ENCODE results near the gene CHD1.
"Not testable (repeated sequence)": the region's sequence is repeated elsewhere in the genome, so short reads cannot be mapped to it uniquely, and the experiment has no call there.

Gene CHD1

DNA sequence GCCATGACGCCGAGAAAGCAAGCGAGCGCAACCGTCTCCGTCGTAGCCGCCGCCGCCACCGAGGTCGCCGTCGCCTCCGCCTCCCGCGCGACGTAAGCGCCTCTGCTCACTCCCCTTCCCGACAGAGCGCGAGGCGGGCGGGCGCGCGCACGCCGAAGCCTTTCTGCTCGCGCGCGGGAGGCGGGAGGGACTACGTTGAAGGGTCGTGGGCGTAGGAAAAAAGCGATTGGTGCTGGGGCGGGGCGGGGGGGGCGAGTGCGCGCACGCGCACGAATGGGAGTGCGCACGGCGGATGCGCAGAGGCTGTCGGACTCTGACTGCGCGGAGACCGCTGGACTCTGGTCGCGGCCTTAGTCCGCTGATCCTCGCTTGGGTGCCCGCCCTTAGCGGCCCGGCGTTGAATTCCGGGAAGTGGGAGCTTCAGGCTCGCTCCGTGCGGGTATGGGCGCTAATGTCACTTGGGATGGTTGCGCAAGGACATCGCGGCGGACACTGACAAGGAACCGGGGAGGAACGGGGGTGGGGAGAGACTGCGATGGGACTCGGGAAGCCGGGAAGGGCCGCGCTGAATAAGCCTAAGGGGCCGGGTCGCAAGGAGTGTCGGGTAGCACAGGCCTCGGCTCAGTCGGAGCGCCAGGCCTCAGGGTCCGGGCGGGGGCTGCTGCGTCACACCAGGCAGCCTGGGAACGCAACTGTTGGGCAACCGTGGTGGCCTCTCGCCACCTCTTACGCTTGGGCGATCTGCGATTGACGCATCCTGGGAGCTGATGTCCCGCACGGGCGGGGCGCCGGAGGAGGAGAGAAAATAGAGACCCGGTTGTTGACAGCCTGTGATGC lies at the start of gene CHD1:
Gene CHD1 (minus strand): TSS at position 135 of the 837 bp plus-strand sequence. CDS start 2,621 bp downstream, outside the sequence.
- DNase-seq: peak; percentile 89 to 95

DNA sequence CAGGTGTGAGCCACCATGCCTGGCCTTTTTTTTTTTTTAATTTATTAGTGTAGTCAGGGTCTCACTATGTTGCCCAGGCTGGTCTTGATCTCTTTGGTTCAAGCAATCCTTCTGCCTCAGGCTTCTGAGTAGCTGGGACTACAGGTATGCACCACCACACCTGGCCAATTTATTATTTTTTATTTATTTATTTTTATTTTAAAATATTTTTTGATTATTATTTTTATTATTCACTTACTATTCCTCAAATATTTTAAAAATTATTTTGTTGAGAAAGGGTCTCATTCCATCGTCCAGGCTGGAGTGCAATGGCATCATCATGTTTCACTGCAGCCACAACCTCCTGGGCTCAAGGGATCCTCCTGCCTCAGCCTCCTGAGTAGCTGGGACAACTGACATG lies 49.7 kb upstream of the CHD1 start:
- DNase-seq: no peak

DNA sequence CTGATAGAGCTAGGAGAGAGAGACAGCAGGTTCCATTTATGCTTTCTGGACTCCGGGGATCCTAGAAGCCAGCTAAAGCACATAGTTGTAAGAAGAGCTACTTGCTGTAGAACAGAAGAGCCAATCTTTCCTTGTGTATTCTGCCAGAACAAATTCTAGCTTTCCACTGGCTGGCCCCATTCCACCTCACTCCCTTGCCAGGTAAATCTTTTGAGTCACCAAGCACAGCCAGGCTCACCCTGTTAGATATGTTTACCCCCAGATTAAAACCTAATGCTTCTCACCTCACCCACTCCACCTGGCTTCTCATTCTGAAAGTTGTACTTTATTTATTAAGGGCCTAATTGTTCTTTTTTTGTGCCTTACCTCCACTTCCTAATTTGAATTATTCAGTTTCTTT lies 48.9 kb upstream of the CHD1 start:
- peak in 1 of 2 experiments; percentile 3 for DNase-seq

DNA sequence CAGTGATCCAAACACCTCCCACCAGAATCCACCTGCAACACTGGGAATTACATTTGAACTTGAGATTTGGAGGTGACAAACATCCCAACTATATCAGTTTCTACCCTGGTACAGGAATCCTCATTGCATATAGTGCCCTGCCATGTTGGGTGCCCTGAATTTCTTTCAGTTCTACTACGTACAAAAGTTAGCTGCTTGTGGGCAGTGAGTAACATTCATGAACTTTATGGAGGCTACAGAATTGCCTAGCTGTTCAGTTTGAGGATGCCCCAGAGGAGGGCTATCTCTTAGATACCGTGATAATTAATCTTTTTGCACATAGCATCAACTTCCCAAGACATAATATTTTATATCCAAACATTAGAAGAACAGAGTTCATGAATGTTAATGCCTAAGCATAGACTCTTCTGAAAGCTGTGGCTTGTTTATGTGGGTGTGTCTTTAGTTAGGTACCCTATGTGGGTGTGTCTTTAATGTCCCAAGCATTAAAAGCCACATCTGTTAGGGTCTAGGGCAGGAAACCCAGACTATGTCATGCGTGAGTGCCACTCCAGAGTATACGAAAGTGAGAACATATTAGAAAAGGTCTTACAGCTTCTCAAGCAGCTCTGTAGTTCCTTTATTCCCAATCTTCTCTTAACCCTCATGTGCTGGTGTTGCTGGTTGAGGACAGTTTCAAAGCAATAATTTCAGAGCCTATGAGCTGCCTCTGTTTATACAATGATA lies 47.0 kb upstream of the CHD1 start:
- no peak for DNase-seq

- DNase-seq: no peak
Observed at GRCh38 chr5:98975223-98975622, 46.4 kb upstream of the CHD1 start.

GRCh38 chr5:98969400-98969799 lies 40.6 kb upstream of the CHD1 start:
- no peak for DNase-seq

DNA sequence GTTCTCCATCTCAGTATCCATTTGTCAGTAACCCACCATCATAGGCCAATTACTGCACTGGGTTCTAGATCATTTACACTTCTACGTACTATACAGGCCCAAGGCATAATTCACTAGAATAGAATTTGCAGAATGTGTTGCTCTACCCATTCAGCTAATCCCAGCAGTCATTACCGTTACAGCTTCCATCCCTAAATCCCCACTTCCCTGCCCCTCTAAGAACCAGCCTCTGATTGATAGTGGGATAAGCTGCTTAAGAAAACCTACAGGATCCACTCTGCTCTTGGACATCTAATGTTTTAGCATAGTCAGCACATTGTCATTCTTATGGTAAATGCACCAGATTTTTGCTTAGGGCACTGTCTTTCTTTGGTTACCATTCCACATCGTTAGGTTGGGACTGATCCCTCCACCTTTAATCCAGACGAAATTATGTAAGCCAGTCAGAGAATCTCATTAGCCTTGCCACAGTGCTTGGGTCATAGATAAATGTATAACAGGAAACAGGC lies 39.3 kb upstream of the CHD1 start:
- DNase-seq: no peak

DNA sequence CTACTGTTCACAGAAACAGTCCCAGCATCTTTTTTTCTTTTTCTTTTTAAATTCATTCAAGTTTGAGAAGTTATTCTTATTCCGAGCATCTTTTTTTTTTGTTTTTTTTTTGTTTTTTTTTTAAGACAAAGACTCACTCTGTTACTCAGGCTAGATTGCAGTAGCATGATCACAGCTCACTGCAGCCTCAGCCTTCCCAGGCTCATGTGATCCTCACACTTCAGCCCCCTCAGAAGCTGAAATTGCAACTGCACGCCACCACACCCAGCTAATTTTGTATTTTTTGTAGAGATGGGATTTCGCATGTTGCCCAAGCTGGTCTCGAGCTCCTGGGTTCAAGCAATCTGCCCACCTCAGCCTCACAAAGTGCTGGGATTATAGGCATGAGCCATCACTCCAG lies 36.4 kb upstream of the CHD1 start:
- no peak for DNase-seq

DNA sequence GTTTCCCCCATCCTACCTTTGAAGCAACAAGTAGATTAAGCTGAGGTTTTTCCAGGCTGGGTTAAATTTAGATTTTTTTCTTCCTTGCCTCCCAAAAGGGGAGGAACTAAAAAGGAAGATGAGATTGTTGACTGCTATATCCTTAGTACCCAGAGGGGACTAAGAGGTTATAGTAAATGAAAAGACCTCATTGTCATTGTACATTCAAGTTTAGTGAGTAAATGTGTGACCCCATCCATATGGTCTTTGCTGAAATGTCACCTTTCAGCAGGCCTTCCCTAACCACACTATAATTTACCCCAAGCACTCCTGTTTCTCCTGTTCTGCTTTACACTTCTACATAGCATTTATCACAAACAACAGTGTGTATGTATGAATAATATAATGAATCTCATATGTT lies 35.8 kb upstream of the CHD1 start:
- DNase-seq: no peak

GRCh38 chr5:98963019-98963418 lies 34.2 kb upstream of the CHD1 start:
- DNase-seq: no peak

GRCh38 chr5:98962587-98962986 lies 33.8 kb upstream of the CHD1 start:
- no peak for DNase-seq

GRCh38 chr5:98961665-98962344 lies 33.0 kb upstream of the CHD1 start:
- no peak for DNase-seq

GRCh38 chr5:98957307-98957706 lies 28.5 kb upstream of the CHD1 start:
- no peak for DNase-seq

- not testable (repeated sequence) for DNase-seq
Observed at GRCh38 chr5:98955888-98956287, 27.1 kb upstream of the CHD1 start.

GRCh38 chr5:98955471-98955870 lies 26.7 kb upstream of the CHD1 start:
- not testable (repeated sequence) for DNase-seq

- no peak for DNase-seq
Observed at GRCh38 chr5:98954392-98955028, 25.7 kb upstream of the CHD1 start.

GRCh38 chr5:98942847-98943246 lies 14.0 kb upstream of the CHD1 start:
- DNase-seq: no peak

DNA sequence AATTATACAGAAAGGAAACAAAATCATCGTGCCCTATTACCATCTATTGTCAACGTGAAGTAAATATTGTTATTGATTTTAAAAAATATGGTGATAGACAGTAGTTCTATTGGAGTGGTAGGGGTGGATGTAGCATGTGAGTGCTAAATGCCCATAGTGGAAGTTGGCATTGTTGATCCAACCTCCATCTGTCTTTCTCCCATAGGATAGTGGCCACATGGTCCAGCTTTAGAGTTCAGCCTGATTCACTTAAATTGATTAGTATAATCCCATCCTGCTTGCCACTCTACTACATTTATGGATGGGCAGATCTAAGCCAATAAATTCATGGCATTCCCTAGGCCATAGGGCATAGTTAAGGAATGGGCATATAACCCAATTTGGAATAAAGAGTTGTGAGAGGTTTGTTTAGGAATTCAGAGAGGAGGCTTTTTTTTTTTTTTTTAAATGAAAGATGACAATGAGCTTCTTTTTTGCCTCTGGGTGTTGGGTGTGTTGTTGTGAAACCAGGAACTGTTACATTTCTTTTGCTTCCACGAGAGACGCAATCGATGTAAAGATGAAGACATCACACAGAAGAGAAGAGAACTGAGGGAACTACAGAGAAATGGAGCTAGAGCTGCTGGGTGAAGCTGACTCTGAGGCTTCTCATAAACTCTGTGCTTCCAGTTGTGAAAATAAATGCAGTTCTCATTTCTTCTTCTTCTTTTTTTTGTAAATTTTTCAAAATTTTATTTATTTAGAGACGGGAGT lies 12.5 kb upstream of the CHD1 start:
- DNase-seq: no peak

DNA sequence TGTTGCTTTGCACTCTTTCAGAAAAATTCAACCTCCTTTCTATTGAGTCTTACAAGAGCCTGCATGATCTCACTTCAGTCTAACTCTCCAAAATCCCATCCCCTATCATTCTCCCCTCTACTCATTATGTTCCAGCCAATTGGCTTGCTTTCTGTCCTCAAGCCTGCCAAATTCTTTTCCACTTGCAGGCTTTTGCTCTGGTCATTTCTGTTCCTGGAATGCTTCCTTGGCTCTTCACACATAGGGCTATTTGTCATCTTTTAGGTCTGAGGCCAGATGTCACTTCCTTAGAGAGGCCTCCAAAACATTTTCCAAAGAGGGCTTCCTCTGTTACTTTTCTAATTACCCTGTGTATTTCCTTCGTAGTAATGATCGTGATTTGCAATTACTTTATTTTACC lies 11.8 kb upstream of the CHD1 start:
- no peak for DNase-seq

DNA sequence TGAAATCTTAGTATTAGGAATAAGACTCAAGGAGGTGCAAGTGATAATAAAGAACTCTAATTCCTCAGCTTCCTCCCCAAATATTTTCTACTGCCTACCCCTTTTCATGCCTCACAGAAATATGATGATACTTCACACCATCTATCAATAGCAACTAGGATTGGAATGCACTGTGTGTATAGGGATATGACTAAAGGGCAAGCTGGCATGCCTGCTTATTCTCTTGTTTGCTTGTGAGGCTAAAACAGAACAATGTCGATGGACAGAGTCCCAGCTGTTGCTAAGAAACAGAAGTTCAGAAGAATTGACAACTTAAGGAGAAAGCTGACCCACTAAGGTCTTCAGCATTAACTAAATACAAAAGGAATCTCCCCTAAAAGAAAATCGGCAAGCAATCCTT lies 9.7 kb upstream of the CHD1 start:
- DNase-seq: no peak

- DNase-seq: no peak
Observed at GRCh38 chr5:98936948-98937715, 8.3 kb upstream of the CHD1 start.

All from NCI-H2081 (cell line).